SKM-1 treated with dmso at 0.1 percent for 144 hours (cell line): ENCODE data around the gene PODXL2.

ENCODE experiments used
- DNase-seq: peaks from one replicate; lab custom pipeline; 2025; ENCODE audit not compliant: unreplicated experiment; lab: John Stamatoyannopoulos, UW

Gene PODXL2

GRCh38 chr3:127629467-127630403 is 750 bp downstream of the PODXL2 start:
- peak; percentile 22 for DNase-seq

DNA sequence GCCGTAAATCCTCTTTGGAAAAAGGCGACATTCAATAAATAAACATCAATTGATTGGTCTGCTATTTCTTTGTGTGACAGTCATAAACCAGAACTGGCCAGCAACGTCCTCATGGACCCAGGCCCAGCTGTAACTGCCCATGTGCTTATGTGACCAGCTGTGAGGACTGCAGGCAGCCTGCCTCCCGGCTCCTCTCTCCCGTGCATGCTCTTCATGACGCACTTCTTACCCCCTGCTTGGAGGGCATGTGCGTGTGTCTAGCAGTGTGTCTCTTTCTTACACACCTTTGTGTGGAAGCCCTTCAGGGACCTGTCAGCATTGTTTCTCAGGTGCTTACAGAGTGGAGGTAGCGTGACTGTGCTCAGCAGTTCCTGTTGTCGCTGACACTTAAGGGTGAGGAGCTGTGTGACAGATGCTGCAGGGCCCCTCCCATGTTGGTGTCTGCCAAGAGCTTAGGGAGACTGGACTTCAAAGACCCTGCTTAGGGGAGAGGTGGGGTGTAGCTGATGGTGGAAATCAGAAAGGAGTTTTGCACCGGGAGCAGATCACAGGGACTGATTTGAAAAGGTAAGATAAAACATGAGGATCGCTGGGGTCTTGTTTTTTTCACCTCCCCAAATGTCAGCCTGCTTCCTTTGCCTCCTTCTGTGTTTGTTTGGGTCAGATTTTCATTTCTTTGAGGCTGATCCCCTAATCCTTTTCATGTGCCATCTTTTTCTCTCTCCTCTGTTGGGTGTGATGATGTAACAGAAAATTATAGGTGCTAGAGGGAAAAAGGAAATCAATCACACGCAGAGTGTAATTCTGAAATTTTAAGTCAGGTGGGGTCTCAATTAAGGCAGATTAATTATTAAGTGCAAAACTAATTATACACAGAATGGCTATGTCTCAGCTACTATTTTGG is 2.1 kb downstream of the PODXL2 start:
- no peak for DNase-seq

GRCh38 chr3:127632035-127632820 is 3.2 kb downstream of the PODXL2 start:
- DNase-seq, result no peak

DNA sequence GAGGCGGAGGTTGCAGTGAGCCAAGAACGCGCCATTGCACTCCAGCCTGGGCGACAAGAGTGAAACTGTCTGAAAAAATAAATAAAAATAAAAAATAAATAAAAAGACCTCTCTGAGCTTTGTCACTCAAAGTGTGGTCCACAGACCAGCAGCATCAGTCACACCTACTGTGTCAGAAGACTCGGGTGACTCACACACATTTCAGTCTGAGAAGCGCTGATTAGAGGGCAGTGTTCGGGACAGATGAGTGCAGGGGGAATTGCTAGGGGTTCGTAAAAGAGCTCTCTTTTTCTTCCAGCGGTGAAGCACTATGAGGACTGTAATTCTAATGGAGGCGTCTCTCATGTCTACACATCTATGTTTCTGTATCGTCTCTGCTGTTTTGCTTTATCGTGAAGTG is 5.7 kb downstream of the PODXL2 start:
- no peak for DNase-seq

DNA sequence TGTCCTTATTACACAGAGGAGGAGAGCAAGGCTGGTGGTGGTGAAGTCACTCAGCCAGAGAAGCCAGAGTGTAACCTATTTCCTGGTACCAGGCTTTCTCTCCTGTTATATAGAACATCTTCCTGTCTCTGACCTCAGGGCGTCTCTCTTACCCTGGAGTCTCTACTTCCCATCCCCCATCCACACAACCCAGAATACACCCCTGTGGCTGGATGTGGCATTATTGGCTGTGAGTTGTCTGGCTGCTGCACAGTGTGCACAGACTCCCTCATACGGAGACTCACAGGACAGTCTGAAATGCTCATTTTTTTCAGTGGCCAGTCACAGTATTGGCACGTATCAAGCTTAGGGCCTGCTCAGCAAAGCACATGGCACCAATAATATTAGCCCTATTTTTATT is 8.6 kb downstream of the PODXL2 start:
- DNase-seq, result peak; percentile 52

GRCh38 chr3:127637971-127638370 is 9.0 kb downstream of the PODXL2 start:
- DNase-seq, result peak; percentile 36

DNA sequence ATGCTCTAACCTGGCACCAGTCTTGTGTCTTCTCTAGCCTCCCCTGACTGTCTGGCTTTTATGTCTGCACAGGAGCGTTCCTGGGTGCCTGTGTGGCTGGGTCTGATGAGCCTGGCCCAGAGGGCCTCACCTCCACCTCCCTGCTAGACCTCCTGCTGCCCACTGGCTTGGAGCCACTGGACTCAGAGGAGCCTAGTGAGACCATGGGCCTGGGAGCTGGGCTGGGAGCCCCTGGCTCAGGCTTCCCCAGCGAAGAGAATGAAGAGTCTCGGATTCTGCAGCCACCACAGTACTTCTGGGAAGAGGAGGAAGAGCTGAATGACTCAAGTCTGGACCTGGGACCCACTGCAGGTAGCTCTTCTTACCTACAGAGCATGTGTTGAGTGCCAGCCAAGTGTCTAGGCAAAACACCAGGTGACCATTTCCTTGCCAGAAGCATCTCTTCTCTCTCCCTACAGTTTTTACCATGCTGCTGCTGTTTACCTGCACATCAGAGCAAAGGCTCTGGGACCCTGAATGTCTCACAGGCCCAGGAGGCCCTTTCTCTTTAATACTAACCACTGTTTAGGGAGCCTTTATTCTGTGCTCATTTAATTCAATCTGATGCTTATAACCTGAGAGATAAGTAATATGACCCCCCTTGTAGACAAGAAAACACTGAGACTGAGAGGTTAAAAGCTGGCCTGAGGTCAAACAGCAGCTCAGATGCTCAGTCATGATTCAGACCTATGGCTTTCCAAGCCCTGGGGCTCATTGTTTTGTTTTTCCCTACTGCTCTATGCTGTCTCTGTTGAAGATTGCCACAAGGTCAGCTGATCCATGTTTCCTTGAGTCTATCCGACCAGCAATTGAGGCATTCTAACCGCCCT is 10.4 kb downstream of the PODXL2 start:
- DNase-seq, result no peak

DNA sequence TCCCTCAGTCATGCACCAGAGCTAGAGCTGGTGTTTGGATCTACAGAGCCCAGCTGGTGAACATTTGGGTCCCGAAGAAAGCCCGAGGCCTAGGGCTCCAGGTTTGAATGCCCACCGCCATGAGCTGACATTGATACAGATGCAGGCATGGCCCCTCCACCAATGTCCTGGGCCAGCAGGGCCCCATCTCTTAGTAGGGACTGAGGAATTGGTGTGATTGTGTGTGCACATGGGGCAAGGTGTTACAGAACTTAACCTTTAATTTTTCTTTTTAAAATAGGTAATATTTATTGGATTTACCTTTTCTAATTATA is 11.0 kb downstream of the PODXL2 start:
- DNase-seq, result no peak

DNA sequence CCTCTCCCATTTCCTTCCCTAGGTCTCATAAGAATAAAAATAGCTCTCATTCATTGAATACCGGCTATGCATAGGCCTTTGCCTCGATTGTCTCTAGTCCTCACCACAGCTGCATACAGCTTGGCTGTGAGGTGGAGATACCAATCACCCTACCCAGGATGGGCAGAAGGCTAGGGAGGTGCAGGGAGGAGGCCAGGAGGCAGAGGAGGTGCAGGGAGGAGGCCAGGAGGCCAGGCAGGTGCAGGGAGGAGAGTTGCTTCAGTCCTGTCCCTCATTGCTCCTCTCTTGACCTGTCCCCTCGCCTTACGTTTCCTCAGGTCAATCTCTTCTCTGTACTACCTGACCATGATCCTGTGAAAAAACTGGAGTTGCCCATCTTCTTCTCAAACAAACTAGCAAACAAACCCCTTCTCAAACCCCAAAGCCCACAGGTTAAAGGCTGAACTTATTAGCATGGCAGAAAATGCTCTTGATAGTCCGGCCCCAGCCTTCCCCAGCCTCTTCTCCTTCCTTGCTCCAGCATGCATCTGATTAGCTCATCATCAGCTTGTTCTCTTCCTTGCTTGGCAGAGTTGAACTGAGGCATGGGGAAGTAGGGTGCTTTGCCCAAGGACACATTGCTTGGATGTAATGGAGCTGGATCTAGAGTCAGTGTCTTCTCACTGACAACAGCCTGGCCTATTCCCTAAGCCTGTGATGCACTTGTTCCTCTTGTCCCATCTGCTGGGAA is 15.8 kb downstream of the PODXL2 start:
- no peak for DNase-seq

DNA sequence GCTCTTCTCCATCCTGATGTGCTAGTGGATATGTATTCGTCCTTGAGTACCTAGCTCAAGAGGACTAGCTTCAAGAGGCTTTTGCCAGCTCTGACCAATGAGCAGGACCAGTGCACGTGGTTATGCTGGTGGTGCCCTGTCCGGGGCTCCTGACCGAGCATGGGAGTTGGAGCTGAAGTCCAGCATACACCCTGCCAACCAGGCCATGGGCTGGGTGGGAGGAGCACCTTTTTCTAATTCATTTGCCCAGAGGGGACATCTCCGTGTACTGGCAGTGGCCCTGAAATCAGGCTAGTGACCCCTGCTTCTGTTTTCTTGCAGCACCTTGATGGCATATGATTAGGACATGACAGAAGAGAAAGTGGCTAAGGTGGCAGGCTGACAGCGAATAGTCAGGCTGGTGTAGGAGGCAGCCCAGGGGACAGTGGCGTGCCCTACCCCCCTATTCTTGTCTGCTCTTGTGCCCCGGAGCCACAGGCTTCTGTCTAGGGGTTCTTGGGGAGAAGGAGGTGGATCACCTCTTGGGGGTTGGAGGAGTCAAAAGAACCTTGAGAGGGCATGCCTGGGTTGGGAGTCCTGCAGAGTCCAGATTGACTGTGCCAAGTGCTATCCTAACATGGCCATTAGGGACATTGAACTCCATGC is 16.5 kb downstream of the PODXL2 start:
- no peak for DNase-seq

GRCh38 chr3:127646501-127647046 is 17.6 kb downstream of the PODXL2 start:
- no peak for DNase-seq

- no peak for DNase-seq
Observed at GRCh38 chr3:127647166-127647844, 18.3 kb downstream of the PODXL2 start.

GRCh38 chr3:127647845-127648204 is 18.8 kb downstream of the PODXL2 start:
- no peak for DNase-seq

DNA sequence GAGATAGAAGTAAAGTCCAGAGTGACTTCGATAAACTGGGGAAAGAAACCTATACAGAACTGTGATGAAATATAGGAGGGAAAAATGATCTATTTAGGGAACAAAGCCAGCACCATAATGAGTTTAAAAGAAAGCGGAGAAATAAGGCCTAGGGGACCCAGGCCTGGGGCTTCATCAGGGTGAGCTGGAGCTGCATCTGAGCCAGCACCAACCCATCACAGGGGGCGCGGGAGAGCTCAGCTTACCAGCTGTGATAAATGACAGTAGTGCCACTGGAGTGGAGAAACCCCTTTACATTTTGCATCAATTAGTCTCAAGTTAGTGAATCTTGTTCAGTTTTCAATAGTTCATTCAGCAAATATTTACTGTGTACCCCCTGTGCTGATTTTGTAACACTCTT is 21.3 kb downstream of the PODXL2 start:
- DNase-seq, result no peak

DNA sequence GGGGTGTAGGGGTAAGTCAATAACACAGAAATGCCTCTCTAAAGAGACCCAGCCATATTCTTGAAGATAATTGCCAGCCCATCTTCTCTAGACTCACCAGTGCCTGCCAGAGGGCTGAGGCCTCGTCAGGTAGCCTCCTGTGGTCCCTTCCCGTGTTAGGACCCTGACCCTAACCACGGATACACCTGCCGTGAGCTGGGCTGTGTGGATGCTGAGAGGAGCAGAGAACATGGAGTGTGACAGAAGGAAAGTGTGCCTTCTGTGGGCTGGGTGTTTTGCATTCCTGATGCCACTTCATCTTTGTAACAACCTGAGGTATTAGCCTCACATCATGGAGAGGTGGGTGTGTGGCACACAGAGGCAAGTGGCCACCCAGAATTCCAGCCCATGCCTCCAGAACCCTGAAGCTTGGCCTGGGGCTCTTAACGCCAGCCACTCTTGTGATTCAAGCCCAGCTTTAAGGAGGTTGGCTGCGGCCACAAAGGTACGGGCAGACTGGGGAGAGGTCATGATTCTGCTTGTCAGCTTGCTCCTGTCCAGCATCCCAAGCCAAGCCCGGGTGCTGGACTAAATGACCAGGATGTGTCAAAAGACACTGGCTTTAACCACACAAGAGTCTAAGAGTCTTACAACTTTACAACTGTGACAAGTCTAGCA is 22.7 kb downstream of the PODXL2 start:
- no peak for DNase-seq

DNA sequence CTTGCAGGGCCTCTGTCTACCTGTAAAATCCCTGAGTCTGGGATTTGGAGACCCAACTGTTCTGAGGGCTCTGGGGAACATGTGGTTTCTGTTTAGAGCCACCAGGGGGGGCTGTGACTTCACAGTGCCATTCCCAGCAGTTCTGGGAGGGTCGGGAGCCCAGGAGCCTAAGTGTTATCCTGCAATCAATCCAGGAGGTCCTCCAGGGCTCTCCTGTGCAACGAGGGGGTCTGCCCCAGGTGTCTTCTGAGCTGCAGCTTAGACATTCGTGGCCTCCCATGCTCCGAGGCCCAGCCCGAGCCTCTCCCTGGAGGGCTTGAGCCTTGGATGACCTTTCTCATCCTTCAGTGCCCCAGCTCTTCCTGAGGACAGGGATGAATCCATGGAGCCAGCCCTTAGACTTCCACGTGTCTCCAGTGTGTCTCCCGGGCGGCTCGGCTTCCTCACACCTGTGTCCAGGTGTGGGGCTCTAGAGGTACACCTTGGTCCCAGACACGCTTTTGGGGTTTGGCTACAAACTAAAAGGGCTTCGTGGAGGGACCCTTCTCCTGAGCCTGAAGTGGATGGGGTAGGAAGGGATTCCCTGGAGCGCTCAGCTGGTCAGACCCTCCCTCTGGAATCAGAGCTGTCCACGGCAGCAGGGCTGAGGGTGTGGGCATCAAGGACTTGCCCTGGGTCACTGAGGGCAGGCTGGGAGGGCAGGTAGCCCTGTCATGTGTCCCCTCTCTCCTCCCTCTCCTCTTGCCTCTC is 23.4 kb downstream of the PODXL2 start:
- DNase-seq, result peak; percentile 17

- no peak for DNase-seq
Observed at GRCh38 chr3:127654374-127654773, 25.4 kb downstream of the PODXL2 start.
